Glomerular endothelial cell (primary cell): Measurements from ENCODE around the gene UBTF. TPM values are rescaled to one million over a fixed set of nuclear protein-coding genes. Genes with fewer than 3 reads are reported as not detected.

Source experiments
- DNase-seq: peaks from one replicate; pipeline ENCODE4 v3.0.0-alpha.2; 2011; ENCODE audit warnings: low read depth, low spot score; ENCODE audit errors: extremely low read depth
- total RNA-seq: library from RNA; depleted of rRNA; stranded (reverse); fragments of >200 nt; gene quantifications from 2 replicates; pipeline ENCODE4 v1.2.3, GENCODE V29; 2015

Gene UBTF, protein sequence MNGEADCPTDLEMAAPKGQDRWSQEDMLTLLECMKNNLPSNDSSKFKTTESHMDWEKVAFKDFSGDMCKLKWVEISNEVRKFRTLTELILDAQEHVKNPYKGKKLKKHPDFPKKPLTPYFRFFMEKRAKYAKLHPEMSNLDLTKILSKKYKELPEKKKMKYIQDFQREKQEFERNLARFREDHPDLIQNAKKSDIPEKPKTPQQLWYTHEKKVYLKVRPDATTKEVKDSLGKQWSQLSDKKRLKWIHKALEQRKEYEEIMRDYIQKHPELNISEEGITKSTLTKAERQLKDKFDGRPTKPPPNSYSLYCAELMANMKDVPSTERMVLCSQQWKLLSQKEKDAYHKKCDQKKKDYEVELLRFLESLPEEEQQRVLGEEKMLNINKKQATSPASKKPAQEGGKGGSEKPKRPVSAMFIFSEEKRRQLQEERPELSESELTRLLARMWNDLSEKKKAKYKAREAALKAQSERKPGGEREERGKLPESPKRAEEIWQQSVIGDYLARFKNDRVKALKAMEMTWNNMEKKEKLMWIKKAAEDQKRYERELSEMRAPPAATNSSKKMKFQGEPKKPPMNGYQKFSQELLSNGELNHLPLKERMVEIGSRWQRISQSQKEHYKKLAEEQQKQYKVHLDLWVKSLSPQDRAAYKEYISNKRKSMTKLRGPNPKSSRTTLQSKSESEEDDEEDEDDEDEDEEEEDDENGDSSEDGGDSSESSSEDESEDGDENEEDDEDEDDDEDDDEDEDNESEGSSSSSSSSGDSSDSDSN
- total RNA-seq = 51.9 and 58.7 TPM in 2 replicates

DNA sequence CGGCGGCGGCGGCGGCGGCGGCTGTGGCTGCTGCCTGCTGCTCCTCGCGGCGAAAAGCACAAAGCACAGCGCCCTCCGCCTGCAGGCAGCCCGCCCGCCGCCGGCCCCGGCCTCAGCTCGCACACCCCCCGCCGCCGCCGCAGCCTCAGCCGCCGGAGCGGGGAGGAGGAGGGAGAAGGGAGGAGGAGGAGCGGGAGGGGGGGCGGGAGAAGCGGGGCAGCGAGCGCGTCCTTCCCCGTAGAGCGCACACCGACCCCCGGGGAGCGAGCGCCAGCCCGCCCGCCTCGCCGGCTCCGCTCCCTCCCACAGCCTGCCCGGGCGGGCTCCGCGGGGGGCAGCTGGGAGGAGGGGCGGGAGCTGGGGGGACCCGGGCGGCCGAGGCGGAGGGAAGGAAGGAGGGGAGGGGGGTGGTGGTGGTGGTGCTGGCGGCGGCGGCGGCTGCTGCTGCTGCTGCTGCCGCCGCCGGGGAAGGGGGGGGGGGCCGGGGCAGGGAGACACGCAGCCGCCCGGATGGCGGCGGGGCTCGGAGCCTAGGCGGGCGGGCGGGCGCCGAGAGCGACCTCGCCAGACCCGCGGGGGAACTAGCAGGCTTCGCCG, at the start of gene UBTF:
Gene UBTF, minus strand, starts transcription at position 60 of the 597 bp plus-strand sequence. CDS start 1,446 bp downstream, outside the sequence.
- DNase-seq = no peak

DNA sequence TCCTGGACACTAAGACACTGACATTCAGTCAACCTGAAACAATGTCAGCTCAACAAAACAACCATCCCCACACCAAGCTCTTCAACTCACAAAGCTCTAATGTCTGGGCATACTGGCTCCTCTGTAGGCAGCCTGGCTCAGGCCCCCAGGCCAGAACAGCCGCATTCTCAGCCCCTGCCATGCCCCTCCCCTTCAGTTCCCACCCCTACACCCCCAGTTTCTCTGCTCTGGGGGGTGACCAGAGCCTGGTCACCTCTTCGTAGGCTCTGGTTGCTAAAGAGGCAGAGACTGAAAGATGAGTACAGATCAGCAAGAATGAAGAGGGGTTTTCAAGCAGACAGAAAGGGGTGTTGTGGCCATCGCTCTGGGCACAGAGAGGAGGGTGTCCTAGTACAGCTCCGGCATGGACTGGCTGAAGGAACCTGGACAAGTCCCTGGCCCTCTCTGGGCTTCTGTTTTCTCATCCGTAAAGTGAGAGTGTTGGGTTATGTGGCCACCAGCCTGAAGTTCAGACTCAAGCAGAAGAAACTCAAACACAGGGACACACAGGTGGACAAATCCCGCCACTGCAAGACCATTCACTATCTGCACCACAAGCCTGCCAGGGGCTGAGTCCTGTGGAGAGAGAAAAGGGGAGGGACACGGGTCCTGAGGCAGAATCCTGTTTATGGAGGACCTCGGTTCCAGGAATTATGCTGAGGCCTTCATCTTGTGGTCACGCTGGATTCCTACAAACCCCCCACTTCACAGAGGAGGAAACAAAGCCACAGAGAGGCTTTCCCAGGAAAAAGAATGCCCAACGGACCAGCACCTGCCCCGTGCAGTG, 49.4 kb upstream of the UBTF start:
- no peak for DNase-seq

DNA sequence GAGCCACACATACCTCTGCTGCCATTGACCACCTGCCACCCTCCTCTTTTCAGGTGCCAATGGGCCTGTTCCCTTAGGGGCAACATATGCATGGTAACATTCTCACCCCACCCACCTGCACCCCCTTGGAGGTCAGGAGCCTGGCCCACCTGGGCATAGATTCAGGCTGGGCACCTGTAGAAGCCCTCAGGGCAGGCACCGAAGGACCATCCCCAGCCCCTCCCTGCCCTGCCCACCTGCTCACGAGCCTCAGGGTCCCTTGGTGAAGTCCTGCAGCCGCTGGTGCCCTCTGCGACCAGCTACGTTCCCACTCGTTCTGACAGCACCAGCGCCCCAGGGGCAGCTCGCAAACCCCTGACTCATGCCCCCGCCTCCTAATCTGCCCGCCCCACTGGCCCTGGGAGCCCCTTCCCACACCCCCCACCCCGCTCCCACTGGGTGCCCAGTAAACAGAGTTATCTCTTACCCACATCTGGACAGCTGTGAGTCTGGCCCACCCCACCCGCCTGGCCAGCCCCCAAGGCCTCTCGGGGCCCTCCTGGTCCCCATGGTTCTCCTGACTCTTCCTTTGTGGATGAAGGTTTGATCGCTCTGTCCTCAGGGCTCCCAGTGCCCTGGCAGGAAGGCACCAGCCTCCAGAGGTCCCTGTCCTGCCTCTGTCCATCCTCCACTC, 48.5 kb upstream of the UBTF start, which contains the start of gene SLC4A1:
Gene SLC4A1, minus strand, starts transcription at position 318 of the 673 bp plus-strand sequence. CDS start 5,269 bp downstream, outside the sequence.
- no peak for DNase-seq

GRCh38 chr17:44267165-44267455, 47.6 kb upstream of the UBTF start:
- no peak for DNase-seq

- no peak for DNase-seq
These were observed 47.1 kb upstream of the UBTF start for GRCh38 chr17:44266402-44267164.

- DNase-seq = no peak
These were observed 43.9 kb upstream of the UBTF start for GRCh38 chr17:44263345-44263902.

DNA sequence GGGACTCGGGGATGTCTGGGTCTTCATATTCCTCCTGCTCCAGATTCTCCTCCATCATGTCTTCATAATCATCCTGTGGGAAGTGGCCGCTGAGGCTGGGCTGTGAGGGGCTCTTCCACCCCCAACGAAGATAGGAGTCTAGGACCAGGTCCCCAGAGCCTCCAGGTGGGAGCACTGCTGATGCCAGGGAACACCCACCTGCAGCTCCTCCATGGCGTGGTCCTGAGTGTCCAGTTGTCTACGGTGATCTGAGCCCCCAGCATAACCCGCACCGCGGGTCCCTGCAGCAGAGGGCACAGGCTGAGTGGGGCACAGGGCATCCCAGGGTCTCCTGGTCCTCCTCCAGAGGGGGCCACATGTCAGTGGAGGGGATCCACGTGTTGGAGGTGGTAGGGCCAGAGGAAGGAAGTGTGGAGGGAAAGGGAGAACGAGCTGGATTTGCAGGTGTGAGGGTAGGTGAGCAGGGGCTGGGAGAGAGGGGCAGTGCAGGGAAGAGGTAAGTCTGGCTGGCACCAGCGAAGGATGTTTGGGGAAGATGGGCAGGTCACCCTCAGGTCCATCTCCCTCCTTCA, 43.3 kb upstream of the UBTF start:
- no peak for DNase-seq

- no peak for DNase-seq
These were observed 40.8 kb upstream of the UBTF start for GRCh38 chr17:44260296-44260695.

DNA sequence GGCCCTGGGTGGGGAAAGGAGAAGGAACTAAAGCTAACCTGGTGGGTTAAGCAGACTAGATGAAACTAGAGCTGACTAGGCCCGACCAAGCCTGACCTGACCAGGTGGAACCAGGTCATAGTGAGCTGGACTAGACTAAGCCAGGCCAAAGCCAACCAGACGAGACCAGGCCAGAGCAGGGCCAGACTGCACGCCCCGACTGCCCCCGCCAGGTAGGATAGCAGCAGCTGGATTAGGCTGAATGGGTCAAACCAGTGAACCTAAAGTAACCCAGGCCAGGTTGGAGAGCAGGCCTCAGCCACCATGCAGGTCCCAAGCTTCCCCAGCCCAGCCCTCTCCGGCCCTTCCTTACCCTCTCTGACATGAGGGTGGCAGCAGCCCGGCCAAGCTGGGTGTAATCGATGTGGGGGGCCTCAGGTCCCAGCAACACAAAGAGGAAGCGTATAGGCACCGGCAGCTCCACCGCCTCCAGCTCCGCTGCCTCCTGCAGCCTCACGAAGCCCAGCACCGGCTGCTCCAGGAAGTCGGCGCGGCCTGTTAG, 39.4 kb upstream of the UBTF start:
- no peak for DNase-seq

DNA sequence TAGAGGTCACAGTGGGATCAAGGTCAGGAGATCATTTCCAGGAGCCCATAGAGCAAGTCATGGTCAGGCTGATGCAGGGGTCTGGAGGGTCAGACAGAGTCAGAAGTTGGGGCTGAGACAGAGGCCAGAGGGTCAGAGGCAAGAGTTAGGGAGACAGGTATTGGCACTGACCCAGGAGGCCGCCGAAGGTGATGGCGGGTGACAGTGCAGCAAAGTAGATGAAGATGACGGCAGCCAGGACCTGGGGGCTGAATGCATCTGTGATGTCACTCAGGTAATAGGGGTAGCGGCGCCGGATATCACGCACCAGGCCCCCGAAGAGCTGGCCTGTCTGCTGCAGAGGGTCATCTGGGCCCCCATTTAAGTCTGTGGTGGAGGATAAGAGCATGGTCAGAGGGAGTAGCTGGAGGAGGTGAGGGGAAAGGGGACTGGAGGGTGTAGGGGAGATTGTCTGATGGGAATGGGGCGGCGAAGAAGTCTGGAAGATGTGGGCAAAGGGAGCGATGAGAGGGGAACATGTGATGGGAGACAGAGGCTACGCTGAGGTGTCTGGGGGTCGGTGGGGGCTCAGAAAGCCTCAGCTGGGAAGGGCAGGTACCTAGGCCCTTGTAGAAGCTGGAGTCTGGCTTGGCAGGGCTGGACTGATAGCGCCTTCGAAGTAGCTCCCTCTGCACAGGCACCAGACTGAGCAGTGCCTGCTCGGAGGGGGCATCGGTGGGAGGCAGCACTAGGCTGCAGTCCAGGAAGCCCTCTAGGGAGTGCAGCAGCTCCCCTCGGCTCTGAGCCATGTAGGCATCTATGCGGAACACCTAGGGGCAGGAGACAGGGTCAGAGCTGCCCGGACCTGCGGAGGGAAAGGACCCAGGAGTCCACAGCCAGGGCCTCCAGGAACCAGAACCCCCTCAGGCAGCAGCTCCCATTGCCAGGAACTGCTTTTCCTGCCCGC, 38.6 kb upstream of the UBTF start:
- DNase-seq = no peak

GRCh38 chr17:44256671-44257070, 37.2 kb upstream of the UBTF start:
- DNase-seq = no peak

- DNase-seq = no peak
These were observed 36.4 kb upstream of the UBTF start for GRCh38 chr17:44255915-44256314.

GRCh38 chr17:44254361-44255095, 35.1 kb upstream of the UBTF start:
- DNase-seq = no peak

DNA sequence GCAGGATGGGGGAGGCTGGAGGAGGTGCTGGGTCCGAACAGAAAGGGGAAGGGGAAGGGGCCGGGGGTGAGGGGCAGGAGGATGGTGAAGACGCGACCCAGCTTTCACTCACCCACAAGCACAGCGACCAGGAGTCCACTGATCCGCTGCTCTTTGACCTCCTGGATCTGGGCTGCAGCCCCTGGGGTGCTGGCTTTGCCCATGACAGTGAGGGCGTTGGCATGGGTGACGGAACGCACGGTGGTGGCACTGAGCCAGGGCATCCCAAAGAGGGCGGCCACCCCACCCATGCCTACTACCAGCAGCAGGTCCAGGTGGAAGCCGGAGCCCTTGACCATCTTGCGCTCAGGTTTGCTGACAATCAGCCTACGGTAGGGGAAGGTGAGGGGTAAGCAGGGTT, 33.5 kb upstream of the UBTF start:
- DNase-seq = no peak

DNA sequence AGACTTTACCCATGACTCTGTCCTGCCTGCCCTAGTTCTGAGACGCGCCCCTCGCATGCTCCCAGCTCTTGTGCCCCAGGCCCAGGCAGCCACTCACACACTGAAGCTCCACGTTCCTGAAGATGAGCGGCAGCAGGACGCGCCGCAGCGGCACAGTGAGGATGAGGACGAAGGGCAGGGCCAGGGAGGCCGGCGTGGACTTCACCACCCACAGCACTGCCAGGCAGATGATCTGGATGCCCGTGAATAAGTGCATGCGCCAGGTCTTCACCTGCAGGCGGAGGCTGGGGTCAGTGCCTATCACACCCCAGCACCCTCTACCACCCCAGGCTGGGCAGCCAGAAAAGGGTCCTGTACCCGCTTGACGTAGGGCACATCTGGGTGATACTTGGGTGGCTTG, 31.6 kb upstream of the UBTF start:
- DNase-seq = no peak

- DNase-seq = no peak
These were observed 30.2 kb upstream of the UBTF start for GRCh38 chr17:44249501-44250246.
